SK-N-SH treated with all-trans-retinoic acid at 6 μM for 48 hours (cell line): ENCODE data around the gene ARID5A.
"Not testable (repeated sequence)": the region's sequence is repeated elsewhere in the genome, so short reads cannot be mapped to it uniquely, and the experiment has no call there.

Source experiments
- ARNTL ChIP-seq: fragments of 450-650 bp; formaldehyde crosslinking; IDR thresholded peaks from 2 replicates; pipeline ENCODE4 v1.5.0; 2020; ENCODE audit warnings: low read depth, mild to moderate bottlenecking, moderate library complexity, borderline replicate concordance
- ZC3H10 ChIP-seq: fragments of 250-450 bp; sonication (Bioruptor Pico); IDR thresholded peaks from 2 replicates; pipeline ENCODE4 v1.5.1; 2021; ENCODE audit warnings: mild to moderate bottlenecking, moderate library complexity
- ZFP30 ChIP-seq: fragments of 450-650 bp; formaldehyde crosslinking; IDR thresholded peaks from 2 replicates; pipeline ENCODE4 v1.5.0; 2022; ENCODE audit warnings: mild to moderate bottlenecking, moderate library complexity
- ZNF70 ChIP-seq: fragments of 450-650 bp; formaldehyde crosslinking; IDR thresholded peaks from 2 replicates; pipeline ENCODE4 v1.5.0; 2020; ENCODE audit warnings: mild to moderate bottlenecking, moderate library complexity
- TF ChIP-seq, protein P1 (sequence below): fragments of 250-450 bp; sonication (Bioruptor Pico); IDR thresholded peaks from 2 replicates; pipeline ENCODE4 v1.8.0; 2020; ENCODE audit warnings: mild to moderate bottlenecking, moderate library complexity, borderline replicate concordance

- not testable (repeated sequence) for TF ChIP-seq ZC3H10; ARNTL (CRISPR knock-in tag); ZNF70; ZFP30
- TF ChIP-seq, protein P1, sequence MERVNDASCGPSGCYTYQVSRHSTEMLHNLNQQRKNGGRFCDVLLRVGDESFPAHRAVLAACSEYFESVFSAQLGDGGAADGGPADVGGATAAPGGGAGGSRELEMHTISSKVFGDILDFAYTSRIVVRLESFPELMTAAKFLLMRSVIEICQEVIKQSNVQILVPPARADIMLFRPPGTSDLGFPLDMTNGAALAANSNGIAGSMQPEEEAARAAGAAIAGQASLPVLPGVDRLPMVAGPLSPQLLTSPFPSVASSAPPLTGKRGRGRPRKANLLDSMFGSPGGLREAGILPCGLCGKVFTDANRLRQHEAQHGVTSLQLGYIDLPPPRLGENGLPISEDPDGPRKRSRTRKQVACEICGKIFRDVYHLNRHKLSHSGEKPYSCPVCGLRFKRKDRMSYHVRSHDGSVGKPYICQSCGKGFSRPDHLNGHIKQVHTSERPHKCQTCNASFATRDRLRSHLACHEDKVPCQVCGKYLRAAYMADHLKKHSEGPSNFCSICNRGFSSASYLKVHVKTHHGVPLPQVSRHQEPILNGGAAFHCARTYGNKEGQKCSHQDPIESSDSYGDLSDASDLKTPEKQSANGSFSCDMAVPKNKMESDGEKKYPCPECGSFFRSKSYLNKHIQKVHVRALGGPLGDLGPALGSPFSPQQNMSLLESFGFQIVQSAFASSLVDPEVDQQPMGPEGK (CRISPR knock-in tag), result not testable (repeated sequence)
These were observed 20.9 kb downstream of the ARID5A start for GRCh38 chr2:96557421-96557820.
